GM12878 (cell line): ENCODE measurements around the gene UBR7. TPM values are rescaled to one million over a fixed set of nuclear protein-coding genes. Genes with fewer than 3 reads are reported as not detected.
"Not testable (repeated sequence)": the region's sequence is repeated elsewhere in the genome, so short reads cannot be mapped to it uniquely, and the experiment has no call there.

Source experiments
- ATAC-seq: fragments of 200-7000 bp; cut with Tn5 transposase; 3 replicates; pipeline ENCODE4 v1.9.1; 2020; ENCODE audit warnings: mild to moderate bottlenecking, moderate library complexity
- BruUV-seq: library from RNA; stranded (reverse); fragments of 400-500 nt; replicated peaks from 2 replicates; lab custom pipeline; 2021; lab: Mats Ljungman, UMichigan
- CTCF ChIA-PET: fragments of 300-600 bp; sonication (Branson Sonifier 250); formaldehyde crosslinking; extraction: SDS; loops from one replicate; lab custom pipeline; 2021; ENCODE audit warnings: inconsistent platforms; lab: Yijun Ruan, JAX
- POLR2A ChIA-PET: fragments of 350-600 bp; formaldehyde crosslinking; extraction: SDS; loops from one replicate; lab custom pipeline; 2021; ENCODE audit warnings: inconsistent platforms; lab: Charles Lee
- RAD21 ChIA-PET: fragments of 300-600 bp; sonication (Branson Sonifier 250); formaldehyde crosslinking; loops from one replicate; lab custom pipeline; 2023; ENCODE audit warnings: antibody characterized with exemption; ENCODE audit not compliant: unreplicated experiment; lab: Charles Lee
- SMC1A ChIA-PET: fragments of 300-600 bp; sonication (Branson Sonifier 250); formaldehyde crosslinking; loops from one replicate; lab custom pipeline; 2023; ENCODE audit not compliant: unreplicated experiment, uncharacterized antibody; lab: Charles Lee
- DNase-seq: peaks from one replicate; pipeline ENCODE4 v3.0.0-alpha.2; 2011; ENCODE audit warnings: low read depth, low spot score
- FAIRE-seq: peaks from 3 replicates; lab custom pipeline; 2011; peaks lifted over from hg19 to GRCh38; lab: Jason Lieb, UNC
- H2AFZ ChIP-seq: 2 replicates; pipeline ENCODE4 v1.6.0; 2011; ENCODE audit warnings: low read depth, low read length, control low read depth; ENCODE audit not compliant: control insufficient read depth
- H3K27ac ChIP-seq: 2 replicates; pipeline ENCODE4 v1.5.1; 2011; ENCODE audit warnings: control low read depth; ENCODE audit not compliant: control insufficient read depth, insufficient read depth
- H3K27me3 ChIP-seq, 2 experiments: replicated peaks in 1 of 2; 2 replicates each; pipeline versions ENCODE4 v1.6.0 to v1.6.1; 2011; ENCODE audit warnings: low read length in 1 of 2; ENCODE audit not compliant: control insufficient read depth in 2 of 2, insufficient read depth in 2 of 2
- H3K36me3 ChIP-seq, 2 experiments: 2 replicates each; pipeline ENCODE4 v1.5.1; 2011; ENCODE audit warnings: low read length in 1 of 2; ENCODE audit not compliant: control insufficient read depth in 2 of 2, insufficient read depth in 2 of 2
- H3K4me1 ChIP-seq: 2 replicates; pipeline ENCODE4 v1.6.1; 2011; ENCODE audit warnings: mild to moderate bottlenecking, low read length, moderate library complexity, mixed read lengths; ENCODE audit not compliant: control insufficient read depth, insufficient read depth
- H3K4me2 ChIP-seq: 2 replicates; pipeline ENCODE4 v1.6.0; 2011; ENCODE audit warnings: control low read depth; ENCODE audit not compliant: control insufficient read depth, insufficient read depth
- H3K4me3 ChIP-seq: fragments of 200-600 bp; sonication (generic); 2 replicates; pipeline ENCODE4 v1.5.1; 2016
- H3K79me2 ChIP-seq: 2 replicates; pipeline ENCODE4 v1.6.0; 2011; ENCODE audit warnings: low read length; ENCODE audit not compliant: control insufficient read depth, insufficient read depth
- H3K9ac ChIP-seq: 2 replicates; pipeline ENCODE4 v1.8.0; 2011; ENCODE audit warnings: low read length, control low read depth, mixed read lengths; ENCODE audit not compliant: control insufficient read depth, insufficient read depth
- H3K9me3 ChIP-seq: replicated peaks from 3 replicates; pipeline ENCODE4 v1.5.1; 2011; ENCODE audit warnings: mild to moderate bottlenecking, low read length; ENCODE audit not compliant: control insufficient read depth, insufficient read depth
- H4K20me1 ChIP-seq: 2 replicates; pipeline ENCODE4 v1.6.0; 2011; ENCODE audit not compliant: control insufficient read depth, insufficient read depth
- IKZF1 ChIP-seq: fragments of 450-650 bp; conservative IDR thresholded peaks from 2 replicates; pipeline ENCODE4 v1.6.1; 2017; ENCODE audit warnings: antibody characterized with exemption, mild to moderate bottlenecking
- IRF4 ChIP-seq: IDR thresholded peaks from 2 replicates; pipeline ENCODE4 v1.6.1; 2011; ENCODE audit warnings: low read depth, low read length
- RAD21 ChIP-seq: IDR thresholded peaks from 2 replicates; pipeline ENCODE4 v1.6.1; 2011; ENCODE audit warnings: mild to moderate bottlenecking, low read depth, low read length, moderate library complexity; ENCODE audit not compliant: insufficient read depth
- SMC3 ChIP-seq: IDR thresholded peaks from 2 replicates; pipeline ENCODE4 v1.6.1; 2011; ENCODE audit warnings: low read length, improper control_type of control experiment, borderline replicate concordance
- WGBS: methylation state at CpG from one replicate; pipeline ENCODE4 v1.1.6; 2016; ENCODE audit warnings: low lambda C conversion rate; ENCODE audit not compliant: insufficient replicate concordance, insufficient coverage; ENCODE audit errors: missing lambda C conversion rate; 5-methylcytosine and 5-hydroxymethylcytosine counted together
- in situ Hi-C: fragments of 300-500 bp; cut with MboI; formaldehyde crosslinking; loops from 9 replicates; pipeline ENCODE4 v1.14.3; 2018; ENCODE audit warnings: mixed read lengths
- intact Hi-C: fragments of 100-400 bp; cut with micrococcal nuclease; formaldehyde crosslinking; loops from one replicate; pipeline ENCODE4 v1.14.2; 2022; ENCODE audit not compliant: unreplicated experiment
- polyA plus RNA-seq, 11 experiments: library from polyadenylated mRNA; depleted of rRNA in 4 of 11; unstranded in 6 of 11; stranded (reverse) in 5 of 11; fragments of >200 nt; fragmentation: Nextera tagmentation in 4 of 11; fragmentation: Illumina TruSeq in 1 of 11; extraction: Ambion mirVana in 4 of 11; extraction: Trizol in 1 of 11; gene quantifications; 1 replicate in 1 of 11; 2 replicates in 10 of 11; pipeline versions ENCODE4 v1.2.1 to v1.2.3, GENCODE V29; 2011 to 2016; ENCODE audit warnings: inconsistent platforms in 2 of 11, missing spikeins in 2 of 11, low read depth in 1 of 11
- total RNA-seq, 4 experiments: library from RNA; depleted of rRNA in 3 of 4; stranded (reverse); fragments of >200 nt in 3 of 4; fragmentation: Illumina TruSeq in 1 of 4; extraction: Trizol in 1 of 4; gene quantifications; 2 replicates each; pipeline versions ENCODE4 v1.2.1 to v1.2.3, GENCODE V29; 2013 to 2021
- TF ChIP-seq, protein P1 (sequence below), 3 experiments: IDR thresholded peaks in 2 of 3; conservative IDR thresholded peaks in 1 of 3; 2 replicates each; pipeline ENCODE4 v1.5.1; 2011; ENCODE audit warnings: low read depth in 3 of 3, low read length in 3 of 3, mild to moderate bottlenecking in 3 of 3, control low read depth in 2 of 3, moderate library complexity in 2 of 3, inconsistent platforms in 1 of 3, mixed read lengths in 1 of 3; ENCODE audit not compliant: control insufficient read depth in 2 of 3, insufficient read depth in 1 of 3; ENCODE audit errors: extremely low read depth in 1 of 3

Gene UBR7
- total and polyA plus RNA-seq, 10 of the 15 experiments (the other 5 are each of a cell fraction or from before 2014, with no cell fraction given): 14.3 to 85.6 (median 49.9) TPM

DNA sequence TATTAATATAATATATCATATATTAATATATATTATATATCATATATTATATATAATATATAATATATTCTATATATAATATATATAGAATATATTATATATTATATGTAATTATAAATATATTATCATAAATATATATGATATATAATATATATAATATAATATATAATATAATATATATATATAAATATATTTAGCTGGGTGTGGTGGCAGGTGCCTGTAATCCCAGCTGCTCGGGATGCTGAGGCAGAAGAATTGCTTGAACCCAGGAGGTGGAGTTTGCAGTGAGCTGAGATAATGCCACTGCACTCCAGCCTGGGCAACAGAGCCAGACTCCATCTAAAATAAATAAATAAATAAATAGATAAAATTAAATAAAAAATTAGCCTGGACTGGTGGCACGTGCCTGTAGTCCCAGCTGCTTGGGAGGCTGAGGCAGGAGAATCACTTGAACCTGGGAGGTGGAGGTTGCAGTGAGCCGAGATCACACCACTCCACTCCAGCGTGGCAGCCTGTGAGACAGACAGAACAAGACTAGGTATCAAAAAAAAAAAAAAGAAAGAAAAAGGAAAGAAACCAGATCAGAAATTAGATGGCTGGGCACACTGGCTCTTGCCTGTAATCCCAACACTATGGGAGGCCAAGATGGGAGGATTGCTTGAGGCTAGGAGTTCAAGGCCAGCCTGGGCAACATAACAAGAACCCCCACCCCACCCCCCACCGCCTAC is 47.3 kb upstream of the UBR7 start:
- RAD21 ChIA-PET: interaction anchor here (0.6 to 2.1 kb wide), 8 partner anchors 14 to 171 kb away, joined by 3 to 22 read pairs (median 4); partner anchors contain the start of genes GON7 and UBR7
- DNase-seq, H3K36me3 ChIP-seq, H3K79me2 ChIP-seq, H3K4me2 ChIP-seq, H3K4me1 ChIP-seq, in situ Hi-C loops, H3K4me3 ChIP-seq, H3K9ac ChIP-seq, H4K20me1 ChIP-seq, ATAC-seq, H2AFZ ChIP-seq, H3K27ac ChIP-seq, FAIRE-seq, H3K27me3 ChIP-seq, BruUV-seq, H3K9me3 ChIP-seq: not testable (repeated sequence)
- intact Hi-C loops: loop anchor here (10.0 kb wide), 1 partner anchor 445 kb away; no protein-coding TSS in a partner anchor
- 29% methylated on average over 5 of the region's 5 CpGs for WGBS
- CTCF ChIA-PET: interaction anchor here (0.6 to 2.9 kb wide), 17 partner anchors 12 to 409 kb away, joined by 3 to 50 read pairs (median 5); partner anchors contain the start of genes ITPK1, LYSET and MOAP1
- POLR2A ChIA-PET: interaction anchor here (0.5 to 1.2 kb wide), 3 partner anchors 25 to 49 kb away, joined by 3 to 4 read pairs (median 3); partner anchors contain the start of genes LYSET and MOAP1
- SMC1A ChIA-PET: interaction anchor here (0.6 to 2.5 kb wide), 8 partner anchors 13 to 251 kb away, joined by 3 to 30 read pairs (median 4); no protein-coding TSS in a partner anchor

DNA sequence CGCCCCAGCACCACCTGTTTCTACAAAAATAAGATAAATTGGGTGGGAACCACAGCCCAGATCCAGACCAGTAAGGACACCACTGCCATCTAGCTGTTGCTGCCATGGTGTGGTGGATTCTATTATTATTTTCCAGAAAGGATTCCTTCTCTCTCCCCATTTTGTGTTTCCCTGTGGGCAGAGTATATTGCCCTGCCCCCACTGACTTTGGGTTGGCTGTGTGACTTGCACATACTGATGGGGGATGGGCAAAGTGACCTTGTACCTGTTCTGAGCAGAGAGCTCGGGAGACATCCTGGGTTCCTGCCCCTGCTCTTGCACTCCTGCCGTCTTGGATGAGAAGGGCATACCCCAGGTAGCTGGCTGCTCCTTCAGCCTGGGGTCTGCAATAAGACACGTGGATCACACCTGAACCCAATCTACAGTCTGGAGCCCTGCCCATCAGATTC is 46.7 kb upstream of the UBR7 start:
- ChIA-PET SMC1A (interaction anchor here (1.1 to 2.5 kb wide), 9 partner anchors 13 to 205 kb away, joined by 3 to 30 read pairs (median 3); no protein-coding TSS in a partner anchor), RAD21 (interaction anchor here (0.6 to 2.1 kb wide), 9 partner anchors 14 to 170 kb away, joined by 3 to 22 read pairs (median 4); partner anchors contain the start of genes GON7 and UBR7), CTCF (interaction anchor here (0.7 to 2.9 kb wide), 21 partner anchors 9 to 443 kb away, joined by 3 to 50 read pairs (median 5); partner anchors contain the start of genes ITPK1, LYSET and MOAP1), POLR2A (interaction anchor here (0.5 to 1.2 kb wide), 4 partner anchors 20 to 49 kb away, joined by 3 to 5 read pairs (median 4); partner anchors contain the start of genes LYSET and MOAP1)
- no TSS peak for BruUV-seq
- in situ Hi-C loops (no loop called here), intact Hi-C loops (loop anchor here (10.0 kb wide), 1 partner anchor 446 kb away; no protein-coding TSS in a partner anchor)
- Histone ChIP-seq H3K79me2 (no peaks in the 10 kb centered on the region), H3K4me1 (no peaks in the 10 kb centered on the region), H3K36me3 (no peaks in the 10 kb centered on the region), H2AFZ (no peak overlapping the region), H3K27me3 (no peaks in the 10 kb centered on the region), H3K9me3 (no peaks in the 10 kb centered on the region), H3K27ac (no peak overlapping the region), H3K9ac (no peak overlapping the region), H3K4me2 (no peak overlapping the region), H3K4me3 (no peak overlapping the region), H4K20me1 (no peaks in the 10 kb centered on the region)
- DNase-seq: no peak
- no peak for FAIRE-seq
- TF ChIP-seq SMC3 (peak; percentile 8; the same call in 1 of the 2 replicates), IRF4 (no peak), RAD21 (peak; percentile 48), IKZF1 (peak; percentile 47)
- TF ChIP-seq, protein P1, sequence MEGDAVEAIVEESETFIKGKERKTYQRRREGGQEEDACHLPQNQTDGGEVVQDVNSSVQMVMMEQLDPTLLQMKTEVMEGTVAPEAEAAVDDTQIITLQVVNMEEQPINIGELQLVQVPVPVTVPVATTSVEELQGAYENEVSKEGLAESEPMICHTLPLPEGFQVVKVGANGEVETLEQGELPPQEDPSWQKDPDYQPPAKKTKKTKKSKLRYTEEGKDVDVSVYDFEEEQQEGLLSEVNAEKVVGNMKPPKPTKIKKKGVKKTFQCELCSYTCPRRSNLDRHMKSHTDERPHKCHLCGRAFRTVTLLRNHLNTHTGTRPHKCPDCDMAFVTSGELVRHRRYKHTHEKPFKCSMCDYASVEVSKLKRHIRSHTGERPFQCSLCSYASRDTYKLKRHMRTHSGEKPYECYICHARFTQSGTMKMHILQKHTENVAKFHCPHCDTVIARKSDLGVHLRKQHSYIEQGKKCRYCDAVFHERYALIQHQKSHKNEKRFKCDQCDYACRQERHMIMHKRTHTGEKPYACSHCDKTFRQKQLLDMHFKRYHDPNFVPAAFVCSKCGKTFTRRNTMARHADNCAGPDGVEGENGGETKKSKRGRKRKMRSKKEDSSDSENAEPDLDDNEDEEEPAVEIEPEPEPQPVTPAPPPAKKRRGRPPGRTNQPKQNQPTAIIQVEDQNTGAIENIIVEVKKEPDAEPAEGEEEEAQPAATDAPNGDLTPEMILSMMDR (IDR thresholded peaks at IDR 0.05 in 2 of 3, conservative IDR thresholded peaks at IDR 0.05 in 1 of 3; ENCODE audit: control insufficient read depth in 2 of 3, extremely low read depth in 1 of 3, insufficient read depth in 1 of 3, low read depth in 3 of 3, low read length in 3 of 3): peak; percentile 23 to 54 (median 47); a peak in 4 of 6 replicates
- ATAC-seq: peak; percentile 48
- WGBS: 49% methylated on average over 4 of the region's 4 CpGs
